ENCODE results near the gene TMEM171.

TMEM171 gene

GRCh38 chr5:73153513-73153912 lies 33.1 kb downstream of the TMEM171 start:
- no peak for DNase-seq

- no peak for DNase-seq
Measured at GRCh38 chr5:73154208-73155006, 34.0 kb downstream of the TMEM171 start.

GRCh38 chr5:73155271-73156222 lies 35.2 kb downstream of the TMEM171 start:
- DNase-seq: no peak

- no peak for DNase-seq
Measured at GRCh38 chr5:73157414-73158303, 37.3 kb downstream of the TMEM171 start.

GRCh38 chr5:73158313-73158712 lies 37.9 kb downstream of the TMEM171 start:
- no peak for DNase-seq

- DNase-seq: no peak
Measured at GRCh38 chr5:73160239-73160671, 39.9 kb downstream of the TMEM171 start.

GRCh38 chr5:73170522-73170921 lies 50.1 kb downstream of the TMEM171 start:
- DNase-seq: peak in 1 of 2 experiments; percentile 11

- no peak for DNase-seq
Measured at GRCh38 chr5:73171495-73171894, 51.1 kb downstream of the TMEM171 start.

- DNase-seq: no peak
Measured at GRCh38 chr5:73172951-73173350, 52.6 kb downstream of the TMEM171 start, which contains the start of gene TMEM174. TSS of gene TMEM174 (plus strand) at chr5:73173193. CDS start at chr5:73173244, 51 bp downstream.

- no peak for DNase-seq
Measured at GRCh38 chr5:73174100-73174815, 53.9 kb downstream of the TMEM171 start.

- DNase-seq: no peak
Measured at GRCh38 chr5:73176250-73176649, 55.9 kb downstream of the TMEM171 start.

- no peak for DNase-seq
Measured at GRCh38 chr5:73178265-73178664, 57.9 kb downstream of the TMEM171 start.

- no peak for DNase-seq
Measured at GRCh38 chr5:73179730-73180129, 59.4 kb downstream of the TMEM171 start.

- no peak for DNase-seq
Measured at GRCh38 chr5:73180566-73180965, 60.2 kb downstream of the TMEM171 start.

Data from SW 1271 (cell line).